Measurements from ENCODE around the gene TPH2.

Gene TPH2

DNA sequence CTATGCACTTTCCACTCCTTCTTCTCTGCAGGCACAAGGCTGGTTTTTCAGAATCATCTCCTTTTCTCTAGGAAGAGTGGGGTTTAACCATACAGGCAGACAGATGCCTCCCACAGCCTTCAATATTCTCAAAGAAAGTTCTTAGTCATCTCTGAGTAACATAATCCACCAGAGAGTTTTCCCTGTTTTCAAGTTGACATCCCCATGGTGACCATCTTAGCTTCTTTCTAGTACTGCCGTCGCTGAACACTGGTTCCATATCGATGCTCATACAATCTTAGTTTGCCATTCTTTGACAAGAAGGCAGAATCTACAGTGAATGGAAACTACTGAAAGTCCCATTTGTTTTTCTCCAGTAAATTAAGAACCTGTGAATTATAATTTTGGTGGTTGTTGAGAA is 28.6 kb downstream of the TPH2 start:
- DNase-seq = no peak

DNA sequence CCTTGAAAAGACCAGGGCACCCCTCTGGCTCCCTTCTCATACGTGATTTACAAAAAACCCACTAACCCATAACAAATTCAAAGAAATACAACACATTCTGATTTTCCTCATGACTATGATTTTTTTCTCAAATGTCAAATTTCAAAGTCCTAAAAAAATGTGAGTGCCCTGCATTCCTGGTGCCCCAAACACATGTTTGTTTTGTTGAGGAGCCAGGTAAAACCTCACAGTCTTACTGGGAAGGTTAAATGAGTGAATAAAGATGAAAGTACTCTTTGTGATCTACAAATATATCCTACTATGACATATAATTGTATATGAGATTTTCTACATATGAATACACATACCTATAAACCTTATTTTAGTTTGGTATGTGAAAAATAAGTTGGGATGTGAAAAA is 30.7 kb downstream of the TPH2 start:
- DNase-seq = no peak

DNA sequence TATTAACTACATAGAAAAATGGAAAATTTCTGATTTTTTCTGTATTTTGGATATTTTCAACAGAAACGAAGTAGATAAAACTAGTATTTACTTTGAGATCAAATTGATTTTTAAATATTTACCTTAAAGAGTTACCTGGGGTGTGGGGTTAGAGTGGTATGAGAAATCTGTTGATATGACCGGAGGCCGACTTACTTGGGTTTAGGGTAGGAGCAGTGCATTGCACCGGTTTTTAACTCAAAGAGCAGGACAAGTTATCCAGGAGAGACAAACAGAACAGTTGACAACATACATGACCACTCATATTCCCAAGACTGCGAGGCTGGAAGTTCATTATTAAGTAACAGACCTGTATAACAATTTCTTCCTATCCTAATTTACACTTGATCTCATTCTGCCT is 31.4 kb downstream of the TPH2 start:
- DNase-seq = no peak

DNA sequence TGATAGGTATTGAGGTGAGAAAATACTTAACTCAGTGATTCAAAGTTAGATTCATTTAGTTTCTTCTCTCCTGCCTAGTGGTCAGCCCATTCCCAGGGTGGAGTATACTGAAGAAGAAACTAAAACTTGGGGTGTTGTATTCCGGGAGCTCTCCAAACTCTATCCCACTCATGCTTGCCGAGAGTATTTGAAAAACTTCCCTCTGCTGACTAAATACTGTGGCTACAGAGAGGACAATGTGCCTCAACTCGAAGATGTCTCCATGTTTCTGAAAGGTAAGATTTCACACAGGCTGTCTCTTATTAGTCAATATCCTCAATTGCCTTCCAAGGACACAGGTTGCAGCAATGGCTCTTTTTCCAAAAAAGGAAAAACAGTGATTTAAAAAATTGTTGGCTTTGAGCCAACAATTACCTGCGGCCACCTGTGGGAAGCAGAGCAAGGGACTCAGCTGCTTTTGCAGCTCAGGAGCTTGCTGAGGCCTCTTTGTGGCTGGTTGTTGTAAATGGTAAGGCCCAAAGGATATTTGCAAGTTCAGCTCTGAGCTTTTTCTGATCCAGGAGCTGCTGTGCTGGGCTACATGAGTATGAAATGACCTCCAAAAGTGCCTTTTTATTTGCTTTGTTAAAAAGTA is 33.9 kb downstream of the TPH2 start:
- peak; percentile 72 for DNase-seq

DNA sequence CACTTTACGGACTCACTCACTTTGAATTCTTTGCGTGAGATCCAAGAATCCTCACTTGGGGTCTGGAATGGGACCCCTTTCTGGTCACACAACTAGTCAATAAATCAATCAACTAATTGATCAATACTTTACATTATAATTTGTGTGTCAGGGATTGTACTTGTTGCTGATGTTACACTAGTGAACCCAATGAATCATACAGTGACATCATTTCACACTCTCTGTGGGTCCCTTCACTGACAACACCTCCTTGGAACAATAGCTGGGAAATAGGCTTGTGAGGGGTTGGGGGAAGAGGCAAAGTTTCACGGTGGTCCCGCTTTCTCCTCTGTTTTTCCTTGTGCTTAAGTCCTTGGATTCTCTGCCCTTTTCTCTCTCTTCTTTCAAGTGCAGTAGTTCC is 35.0 kb downstream of the TPH2 start:
- no peak for DNase-seq

- DNase-seq = no peak
Measured at GRCh38 chr12:71980538-71980937, 41.9 kb downstream of the TPH2 start.

GRCh38 chr12:71981149-71981548 is 42.5 kb downstream of the TPH2 start:
- no peak for DNase-seq

GRCh38 chr12:71994715-71995114 is 56.1 kb downstream of the TPH2 start:
- DNase-seq = no peak

DNA sequence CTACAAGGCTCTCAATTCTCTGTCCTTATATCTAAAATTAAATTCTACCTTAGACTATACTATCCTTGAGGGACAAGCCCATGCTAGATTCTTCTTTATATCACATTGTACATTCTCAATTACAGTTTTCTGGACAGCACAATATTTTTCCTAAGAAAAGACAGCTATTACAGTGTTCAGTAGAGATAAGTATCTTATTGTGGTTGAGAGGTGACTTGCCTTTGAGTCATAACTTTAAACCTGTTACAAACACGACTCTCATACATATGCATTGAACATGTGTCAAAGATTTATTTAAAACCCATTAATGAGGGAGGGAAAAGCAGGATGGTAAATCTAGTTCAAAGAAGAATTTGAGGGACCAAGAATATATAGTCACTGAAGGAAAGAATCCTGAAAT is 61.1 kb downstream of the TPH2 start:
- DNase-seq = no peak

- no peak for DNase-seq
Measured at GRCh38 chr12:72000969-72001648, 62.5 kb downstream of the TPH2 start.

- no peak for DNase-seq
Measured at GRCh38 chr12:72006766-72007165, 68.1 kb downstream of the TPH2 start.

DNA sequence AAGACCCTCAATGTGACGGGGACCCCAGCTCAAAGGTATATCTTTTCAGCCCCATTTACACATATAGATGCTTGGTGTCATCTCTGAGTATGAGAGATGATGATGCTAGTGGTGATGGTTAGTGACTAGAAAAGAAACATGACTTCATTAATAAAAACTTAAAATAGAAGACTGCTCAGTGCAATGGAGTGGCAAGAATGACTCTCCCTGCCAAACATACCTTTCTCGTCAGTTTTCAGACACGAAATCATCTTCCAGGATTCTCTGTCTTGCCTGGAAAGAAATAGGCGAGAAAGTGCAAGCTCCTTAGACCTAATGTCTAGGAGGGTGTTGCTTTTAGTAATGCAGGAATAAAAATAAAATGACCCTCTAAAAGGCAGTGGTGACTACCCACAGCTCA is 71.7 kb downstream of the TPH2 start:
- DNase-seq = no peak

- no peak for DNase-seq
Measured at GRCh38 chr12:72011374-72011773, 72.7 kb downstream of the TPH2 start.

- no peak for DNase-seq
Measured at GRCh38 chr12:72012874-72013273, 74.2 kb downstream of the TPH2 start.

- no peak for DNase-seq
Measured at GRCh38 chr12:72015895-72016294, 77.2 kb downstream of the TPH2 start.

GRCh38 chr12:72017054-72017651 is 78.5 kb downstream of the TPH2 start:
- DNase-seq = peak; percentile 79

- DNase-seq = no peak
Measured at GRCh38 chr12:72018036-72018435, 79.4 kb downstream of the TPH2 start.

DNA sequence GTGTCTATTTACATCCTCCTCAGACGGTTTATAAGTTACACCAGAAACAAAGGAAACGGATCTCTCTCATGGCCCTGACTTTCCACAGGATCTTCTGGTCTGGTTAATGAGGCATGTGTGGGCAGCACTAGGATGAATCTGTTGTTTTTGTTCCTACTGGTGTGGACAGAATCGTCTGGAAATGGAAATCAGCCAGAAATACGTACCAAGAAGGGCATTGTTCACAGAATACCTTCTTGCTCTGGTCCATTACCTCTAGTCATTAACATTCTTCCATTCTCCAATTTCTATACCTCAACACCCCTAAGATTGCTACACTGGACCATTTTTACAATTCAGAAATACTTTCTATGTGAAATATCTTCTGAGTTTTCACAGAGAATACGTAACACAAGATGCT is 86.0 kb downstream of the TPH2 start:
- no peak for DNase-seq

- DNase-seq = no peak
Measured at GRCh38 chr12:72025524-72025923, 86.9 kb downstream of the TPH2 start.

- no peak for DNase-seq
Measured at GRCh38 chr12:72028966-72029365, 90.3 kb downstream of the TPH2 start.

DNA sequence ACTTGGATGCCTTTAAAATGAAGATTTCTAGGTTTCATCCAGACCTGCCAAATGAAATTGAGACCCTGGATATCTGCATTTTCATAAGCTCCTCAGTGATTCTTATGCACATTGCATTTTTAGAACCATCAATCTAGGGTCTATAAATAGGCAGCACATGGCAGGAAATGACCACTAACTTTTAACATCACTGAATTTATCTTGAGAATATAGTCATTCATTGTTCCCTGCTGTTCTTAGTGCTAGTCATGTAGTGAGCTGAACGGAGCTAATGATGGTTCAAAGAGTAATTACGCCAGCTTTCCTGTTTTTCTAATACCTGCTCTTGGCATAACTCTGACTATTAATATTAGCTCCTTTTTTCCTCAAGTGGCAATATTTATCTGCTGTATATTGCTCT is 91.6 kb downstream of the TPH2 start:
- no peak for DNase-seq

DNA sequence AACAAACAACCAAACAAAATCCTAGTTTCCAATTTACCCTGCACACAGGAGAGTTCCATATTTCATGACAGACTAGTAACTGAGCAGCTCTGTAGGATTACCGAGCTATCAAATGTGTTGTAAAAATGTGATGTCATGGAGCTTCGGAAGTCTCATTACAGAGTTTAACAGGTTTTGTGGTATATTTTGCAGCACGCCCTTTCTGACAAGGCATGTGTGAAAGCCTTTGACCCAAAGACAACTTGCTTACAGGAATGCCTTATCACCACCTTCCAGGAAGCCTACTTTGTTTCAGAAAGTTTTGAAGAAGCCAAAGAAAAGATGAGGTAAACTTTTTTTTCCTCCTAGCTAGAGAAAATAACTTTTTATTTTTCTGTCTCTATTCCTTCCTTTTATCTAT is 92.4 kb downstream of the TPH2 start:
- no peak for DNase-seq

GRCh38 chr12:72033991-72034390 is 95.3 kb downstream of the TPH2 start:
- no peak for DNase-seq

DNA sequence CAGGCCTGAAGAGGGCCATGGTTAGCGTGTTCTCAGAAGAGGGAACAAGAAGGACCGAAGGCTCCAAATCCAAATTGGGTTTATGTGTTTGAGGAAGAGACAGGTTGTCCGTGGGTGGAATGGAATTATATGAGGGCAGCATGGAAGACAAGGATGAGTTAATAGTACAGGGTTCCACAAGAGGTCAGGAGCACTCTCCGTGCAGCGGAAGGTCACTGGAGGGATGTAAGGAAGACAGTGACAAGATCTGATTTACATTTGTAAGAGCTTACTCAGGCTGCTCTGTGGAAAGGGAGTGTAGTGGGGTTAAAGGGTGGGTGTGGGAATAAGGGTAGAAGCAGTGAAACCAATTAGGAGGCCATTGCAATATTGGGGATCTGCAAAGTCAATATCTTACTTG is 97.0 kb downstream of the TPH2 start:
- no peak for DNase-seq

- peak; percentile 16 for DNase-seq
Measured at GRCh38 chr12:72036393-72036792, 97.7 kb downstream of the TPH2 start.
